ENCODE measurements around the gene INF2. TPM values are rescaled to one million over a fixed set of nuclear protein-coding genes. Genes with fewer than 3 reads are reported as not detected.
A peak's percentile ranks its signal among the peaks of the same experiment; 100 is the strongest.
"Not testable (repeated sequence)": the region's sequence is repeated elsewhere in the genome, so short reads cannot be mapped to it uniquely, and the experiment has no call there.

INF2 gene
- total RNA-seq, 8 experiments from 2014 or later = 2.4 to 31.1 (median 7.5) TPM

- 61 to 100% (median 89%) methylated on average over 1 to 6 of the region's 9 CpGs; no CpG with 5 or more reads in 3 of the 10 experiments for WGBS, 10 experiments
- Histone ChIP-seq H3K4me3 (no peak overlapping the region), H3K4me1 (replicated peaks in 1 of 2) (peaks cover 0 to 9% of the 10 kb centered on the region in 2 donors), H3K27ac (no peak overlapping the region)
- in situ Hi-C loops (cut with MboI; ENCODE audit: low pct_unique_long_range_greater_than_20kb in 2 of 9, low sequenced_read_pairs in 9 of 9, unreplicated experiment in 9 of 9) = no loop called here
- no peak for ATAC-seq (replicated peaks in 6 of 8)
Observed at GRCh38 chr14:104747876-104748275, 58.5 kb downstream of the INF2 start.

- peaks cover 4 to 11% of the 10 kb centered on the region in 2 donors for H3K4me1 ChIP-seq (replicated peaks in 1 of 2)
- H3K4me3 ChIP-seq = no peak overlapping the region
- ATAC-seq (replicated peaks in 6 of 8) = no peak
- in situ Hi-C loops (cut with MboI; ENCODE audit: low pct_unique_long_range_greater_than_20kb in 2 of 9, low sequenced_read_pairs in 9 of 9, unreplicated experiment in 9 of 9) = no loop called here
- H3K27ac ChIP-seq = no peak overlapping the region
- 0 to 45% methylated on average over 1 to 2 of the region's 11 CpGs; no CpG with 5 or more reads in 8 of the 10 experiments for WGBS, 10 experiments
Observed at GRCh38 chr14:104749111-104749649, 59.8 kb downstream of the INF2 start.

- no peak overlapping the region for H3K4me3 ChIP-seq
- no peak for ATAC-seq (replicated peaks in 6 of 8)
- in situ Hi-C loops (cut with MboI; ENCODE audit: low pct_unique_long_range_greater_than_20kb in 2 of 9, low sequenced_read_pairs in 9 of 9, unreplicated experiment in 9 of 9) = no loop called here
- peaks cover 10 to 16% of the 10 kb centered on the region in 2 donors for H3K4me1 ChIP-seq (replicated peaks in 1 of 2)
- 31 to 100% (median 83%) methylated on average over 1 to 4 of the region's 12 CpGs; no CpG with 5 or more reads in 3 of the 10 experiments for WGBS, 10 experiments
- H3K27ac ChIP-seq = no peak overlapping the region
Observed at GRCh38 chr14:104750056-104750752, 60.8 kb downstream of the INF2 start.

GRCh38 chr14:104750753-104751057, 61.3 kb downstream of the INF2 start:
- in situ Hi-C loops (cut with MboI; ENCODE audit: low pct_unique_long_range_greater_than_20kb in 2 of 9, low sequenced_read_pairs in 9 of 9, unreplicated experiment in 9 of 9); H3K27ac ChIP-seq; H3K4me3 ChIP-seq; ATAC-seq (replicated peaks in 6 of 8): not testable (repeated sequence)
- WGBS, 10 experiments = 0 to 100% (median 82%) methylated on average over 1 to 2 of the region's 5 CpGs; no CpG with 5 or more reads in 4 of the 10 experiments
- H3K4me1 ChIP-seq (replicated peaks in 1 of 2) = peaks cover 10 to 16% of the 10 kb centered on the region in 2 donors

- WGBS, 10 experiments = 34 to 100% (median 52%) methylated on average over 1 to 11 of the region's 90 CpGs; no CpG with 5 or more reads in 5 of the 10 experiments
- in situ Hi-C loops (cut with MboI; ENCODE audit: low pct_unique_long_range_greater_than_20kb in 2 of 9, low sequenced_read_pairs in 9 of 9, unreplicated experiment in 9 of 9) = no loop called here
- Histone ChIP-seq H3K27ac (peak overlapping the region; percentile 43 to 77), H3K4me1 (replicated peaks in 1 of 2) (peaks cover 10 to 16% of the 10 kb centered on the region in 2 donors), H3K4me3 (peak overlapping the region; percentile 73 to 95 (median 93))
- ATAC-seq (replicated peaks in 6 of 8) = no peak
Observed at GRCh38 chr14:104751539-104752422, 62.4 kb downstream of the INF2 start.

- Histone ChIP-seq H3K4me1 (replicated peaks in 1 of 2) (peaks cover 10 to 16% of the 10 kb centered on the region in 2 donors), H3K27ac (peak overlapping the region; percentile 43 to 77), H3K4me3 (peak overlapping the region; percentile 73 to 95 (median 93))
- whole genome bisulfite sequencing, 10 experiments = 0 to 67% (median 2%) methylated on average over 1 to 17 of the region's 21 CpGs; no CpG with 5 or more reads in 5 of the 10 experiments
- ATAC-seq (replicated peaks in 6 of 8) = peak in 6 of 8 experiments; percentile 85 to 87 (median 87)
- in situ Hi-C loops (cut with MboI; ENCODE audit: low pct_unique_long_range_greater_than_20kb in 2 of 9, low sequenced_read_pairs in 9 of 9, unreplicated experiment in 9 of 9) = no loop called here
Observed at GRCh38 chr14:104752423-104752734, 63.0 kb downstream of the INF2 start.

- in situ Hi-C loops (cut with MboI; ENCODE audit: low pct_unique_long_range_greater_than_20kb in 2 of 9, low sequenced_read_pairs in 9 of 9, unreplicated experiment in 9 of 9) = no loop called here
- peak; percentile 88 to 95 (median 94) for ATAC-seq (replicated peaks in 6 of 8)
- H3K27ac ChIP-seq = peak within 1 kb of the TSS; percentile 84 to 96
- WGBS, 10 experiments = 1 to 19% (median 3%) methylated on average over 5 to 21 of the region's 95 CpGs; no CpG with 5 or more reads in 7 of the 10 experiments
- H3K4me1 ChIP-seq (replicated peaks in 1 of 2) = peaks cover 10 to 16% of the 10 kb centered on the region in 2 donors
- peak within 1 kb of the TSS; percentile 73 to 95 (median 93) for H3K4me3 ChIP-seq
Observed at GRCh38 chr14:104752735-104753527, 63.5 kb downstream of the INF2 start, which contains the start of gene SIVA1. Gene SIVA1 (plus strand): TSS chr14:104753147. CDS start chr14:104753202, 55 bp downstream.

GRCh38 chr14:104753528-104754212, 64.3 kb downstream of the INF2 start:
- H3K4me1 ChIP-seq (replicated peaks in 1 of 2) = peaks cover 10 to 12% of the 10 kb centered on the region in 2 donors
- H3K4me3 ChIP-seq = peak overlapping the region; percentile 73 to 95 (median 93)
- peak overlapping the region; percentile 84 to 96 for H3K27ac ChIP-seq
- peak in 2 of 8 experiments; percentile 3 to 4 for ATAC-seq (replicated peaks in 6 of 8)
- in situ Hi-C loops (cut with MboI; ENCODE audit: low pct_unique_long_range_greater_than_20kb in 2 of 9, low sequenced_read_pairs in 9 of 9, unreplicated experiment in 9 of 9) = no loop called here
- 0 to 8% (median 7%) methylated on average over 1 to 10 of the region's 30 CpGs; no CpG with 5 or more reads in 5 of the 10 experiments for WGBS, 10 experiments

GRCh38 chr14:104754213-104754851, 64.9 kb downstream of the INF2 start:
- no peak overlapping the region for H3K27ac ChIP-seq
- peaks cover 10 to 12% of the 10 kb centered on the region in 2 donors for H3K4me1 ChIP-seq (replicated peaks in 1 of 2)
- in situ Hi-C loops (cut with MboI; ENCODE audit: low pct_unique_long_range_greater_than_20kb in 2 of 9, low sequenced_read_pairs in 9 of 9, unreplicated experiment in 9 of 9) = no loop called here
- WGBS, 10 experiments = 0 to 62% (median 51%) methylated on average over 1 to 8 of the region's 13 CpGs; no CpG with 5 or more reads in 2 of the 10 experiments
- no peak for ATAC-seq (replicated peaks in 6 of 8)
- peak overlapping the region; percentile 73 to 95 (median 93) for H3K4me3 ChIP-seq

GRCh38 chr14:104755621-104756020, 66.2 kb downstream of the INF2 start:
- no peak overlapping the region for H3K27ac ChIP-seq

GRCh38 chr14:104756477-104757237, 67.2 kb downstream of the INF2 start:
- in situ Hi-C loops (cut with MboI; ENCODE audit: low pct_unique_long_range_greater_than_20kb in 2 of 9, low sequenced_read_pairs in 9 of 9, unreplicated experiment in 9 of 9) = no loop called here
- peaks cover 10 to 12% of the 10 kb centered on the region in 2 donors for H3K4me1 ChIP-seq (replicated peaks in 1 of 2)
- no peak overlapping the region for H3K4me3 ChIP-seq
- ATAC-seq (replicated peaks in 6 of 8) = no peak
- WGBS, 10 experiments = 86 to 92% methylated on average over 2 to 4 of the region's 27 CpGs; no CpG with 5 or more reads in 8 of the 10 experiments
- H3K27ac ChIP-seq = no peak overlapping the region

More at GRCh38 chr14:104755621-104756020, 66.2 kb downstream of the INF2 start:
- Histone ChIP-seq H3K4me3 (no peak overlapping the region), H3K4me1 (replicated peaks in 1 of 2) (peaks cover 10 to 12% of the 10 kb centered on the region in 2 donors)
- in situ Hi-C loops (cut with MboI; ENCODE audit: low pct_unique_long_range_greater_than_20kb in 2 of 9, low sequenced_read_pairs in 9 of 9, unreplicated experiment in 9 of 9) = no loop called here
- no peak for ATAC-seq (replicated peaks in 6 of 8)
- 67 to 100% (median 89%) methylated on average over 1 to 4 of the region's 11 CpGs; no CpG with 5 or more reads in 5 of the 10 experiments for WGBS, 10 experiments
